K562 (cell line): Measurements from ENCODE around the gene CACNG8. TPM values are rescaled to one million over a fixed set of nuclear protein-coding genes. Genes with fewer than 3 reads are reported as not detected.

ENCODE experiments used
- ATAC-seq: fragments of 200-7000 bp; cut with Tn5 transposase; 3 replicates; pipeline ENCODE4 v1.9.1; 2020; ENCODE audit warnings: moderate library complexity
- BruUV-seq: library from RNA; stranded (reverse); fragments of 400-500 nt; replicated peaks from 2 replicates; lab custom pipeline; 2021; lab: Mats Ljungman, UMichigan
- CTCF ChIA-PET: fragments of 300-600 bp; formaldehyde crosslinking; extraction: SDS; loops from one replicate; lab custom pipeline; 2021; ENCODE audit warnings: low intra/inter-chr PET ratio; lab: Yijun Ruan, JAX
- POLR2A ChIA-PET: fragments of 300-600, 350-650 bp; sonication (Branson Sonifier 250); formaldehyde crosslinking; extraction: SDS; loops from one replicate; lab custom pipeline; 2021; ENCODE audit warnings: antibody characterized with exemption, inconsistent platforms; lab: Yijun Ruan, JAX
- DNase-seq, 4 experiments: peaks; one replicate each; pipeline versions ENCODE4 v3.0.0 to v3.0.0-alpha.2; 2011 to 2018; ENCODE audit warnings: low spot score in 3 of 4, mixed read lengths in 3 of 4; ENCODE audit errors: extremely low read depth in 1 of 4
- FAIRE-seq: peaks from 2 replicates; lab custom pipeline; 2011; peaks lifted over from hg19 to GRCh38; lab: Jason Lieb, UNC
- H2AFZ ChIP-seq: 2 replicates; pipeline ENCODE4 v1.6.0; 2011; ENCODE audit warnings: low read depth, low read length, control low read depth, inconsistent platforms
- H3K27ac ChIP-seq: fragments of 200-600 bp; 3 replicates; pipeline ENCODE4 v1.8.0; 2011; ENCODE audit warnings: low read depth, mild to moderate bottlenecking, control low read depth, inconsistent platforms, low read length, moderate library complexity, mixed read lengths; ENCODE audit errors: extremely low read depth
- H3K27me3 ChIP-seq, 2 experiments: fragments of 300-600 bp in 1 of 2; 2 replicates in 1 of 2; 3 replicates in 1 of 2; pipeline versions ENCODE4 v1.6.0 to v1.8.0; 2011; ENCODE audit warnings: inconsistent platforms in 2 of 2, low read length in 2 of 2, mild to moderate bottlenecking in 1 of 2, mixed read lengths in 1 of 2, moderate library complexity in 1 of 2; ENCODE audit not compliant: control insufficient read depth in 2 of 2, insufficient read depth in 2 of 2
- H3K36me3 ChIP-seq: fragments of 300-600 bp; 3 replicates; pipeline ENCODE4 v1.8.0; 2011; ENCODE audit warnings: mild to moderate bottlenecking, low read length, inconsistent platforms; ENCODE audit not compliant: control insufficient read depth, insufficient read depth
- H3K4me1 ChIP-seq, 2 experiments: fragments of 200-600 bp in 1 of 2; replicated peaks in 1 of 2; 2 replicates in 1 of 2; 3 replicates in 1 of 2; pipeline versions ENCODE4 v1.5.1 to v1.8.0; 2011; ENCODE audit warnings: inconsistent platforms in 2 of 2, low read length in 2 of 2, mild to moderate bottlenecking in 1 of 2, mixed read lengths in 1 of 2, moderate library complexity in 1 of 2; ENCODE audit not compliant: control insufficient read depth in 2 of 2, insufficient read depth in 2 of 2
- H3K4me2 ChIP-seq: 2 replicates; pipeline ENCODE4 v1.6.1; 2011; ENCODE audit warnings: low read length, control low read depth, inconsistent platforms, mixed read lengths; ENCODE audit not compliant: insufficient read depth
- H3K4me3 ChIP-seq: fragments of 200-600 bp; sonication (generic), shearing (Covaris generic); 2 replicates; pipeline ENCODE4 v1.5.1; 2016; ENCODE audit warnings: control low read depth, inconsistent platforms
- H3K79me2 ChIP-seq: fragments of 200-600 bp; 3 replicates; pipeline ENCODE4 v1.8.0; 2011; ENCODE audit warnings: low read length, inconsistent platforms; ENCODE audit not compliant: control insufficient read depth, insufficient read depth
- H3K9ac ChIP-seq, 2 experiments: 2 replicates each; pipeline versions ENCODE4 v1.6.0 to v1.6.1; 2011; ENCODE audit warnings: low read depth in 2 of 2, low read length in 2 of 2, control low read depth in 1 of 2, inconsistent platforms in 1 of 2, mild to moderate bottlenecking in 1 of 2, mixed read lengths in 1 of 2; ENCODE audit not compliant: insufficient read depth in 1 of 2
- H3K9me1 ChIP-seq: one replicate; pipeline ENCODE4 v1.6.0; 2011; ENCODE audit warnings: inconsistent platforms, mild to moderate bottlenecking, low read length, moderate library complexity; ENCODE audit not compliant: control insufficient read depth, insufficient read depth
- H3K9me3 ChIP-seq: replicated peaks from 2 replicates; pipeline ENCODE4 v1.5.1; 2011; ENCODE audit warnings: low read depth, low read length, inconsistent platforms; ENCODE audit not compliant: control insufficient read depth, insufficient read depth
- H4K20me1 ChIP-seq: replicated peaks from 2 replicates; pipeline ENCODE4 v1.6.1; 2011; ENCODE audit warnings: low read length, inconsistent platforms, mixed read lengths; ENCODE audit not compliant: control insufficient read depth, insufficient read depth
- ARID4B ChIP-seq: sonication (generic); formaldehyde crosslinking; IDR thresholded peaks from 2 replicates; pipeline ENCODE4 v1.8.0; 2022; ENCODE audit warnings: mild to moderate bottlenecking, missing genetic modification reagents
- BCLAF1 ChIP-seq, 2 experiments: fragments of 450-650 bp in 1 of 2; IDR thresholded peaks; 2 replicates each; pipeline ENCODE4 v1.6.1; 2011 to 2017; ENCODE audit warnings: low read depth in 2 of 2, antibody characterized with exemption in 1 of 2, borderline replicate concordance in 1 of 2, low read length in 1 of 2, mild to moderate bottlenecking in 1 of 2, mixed read lengths in 1 of 2; ENCODE audit not compliant: control insufficient read depth in 1 of 2
- CTBP1 ChIP-seq: fragments of 450-650 bp; IDR thresholded peaks from 2 replicates; pipeline ENCODE4 v1.6.1; 2016; ENCODE audit warnings: borderline replicate concordance
- HBP1 ChIP-seq: fragments of 450-650 bp; formaldehyde crosslinking; IDR thresholded peaks from 2 replicates; pipeline ENCODE4 v1.4.0; 2022; ENCODE audit warnings: missing genetic modification characterization
- HDAC6 ChIP-seq: IDR thresholded peaks from 2 replicates; pipeline ENCODE4 v1.6.1; 2012; ENCODE audit warnings: low read depth, mild to moderate bottlenecking, control low read depth, inconsistent platforms, low read length, moderate library complexity
- JUND ChIP-seq, 2 experiments: IDR thresholded peaks; 2 replicates in 1 of 2; 3 replicates in 1 of 2; pipeline ENCODE4 v1.6.1; 2011; ENCODE audit warnings: borderline replicate concordance in 2 of 2, low read depth in 2 of 2, low read length in 2 of 2, improper control_type of control experiment in 1 of 2, missing biosample characterization in 1 of 2, missing genetic modification characterization in 1 of 2, missing genetic modification reagents in 1 of 2
- MYBL2 ChIP-seq, 2 experiments: fragments of 450-650 bp in 1 of 2; sonication (generic) in 1 of 2; formaldehyde crosslinking in 1 of 2; IDR thresholded peaks; 2 replicates each; pipeline versions ENCODE4 v1.6.1 to v1.8.1; 2017 to 2022; ENCODE audit warnings: borderline replicate concordance in 1 of 2, inconsistent platforms in 1 of 2, low read depth in 1 of 2, mild to moderate bottlenecking in 1 of 2, missing genetic modification reagents in 1 of 2, moderate library complexity in 1 of 2
- PURB ChIP-seq: sonication (generic); formaldehyde crosslinking; IDR thresholded peaks from 2 replicates; pipeline ENCODE4 v1.9.0; 2021; ENCODE audit warnings: low read depth, mild to moderate bottlenecking, missing genetic modification reagents
- SMAD2 ChIP-seq: fragments of 150-350 bp; IDR thresholded peaks from 2 replicates; pipeline ENCODE4 v1.6.1; 2014; ENCODE audit warnings: low read depth, mild to moderate bottlenecking, low read length
- SNIP1 ChIP-seq: fragments of 450-650 bp; IDR thresholded peaks from 2 replicates; pipeline ENCODE4 v1.7.1; 2017; ENCODE audit warnings: low read depth, mild to moderate bottlenecking
- ZNF431 ChIP-seq: sonication (generic); formaldehyde crosslinking; IDR thresholded peaks from 2 replicates; pipeline ENCODE4 v1.8.0; 2022; ENCODE audit warnings: mild to moderate bottlenecking, missing genetic modification reagents
- ZZZ3 ChIP-seq: fragments of 450-650 bp; IDR thresholded peaks from 2 replicates; pipeline ENCODE4 v1.6.1; 2016; ENCODE audit warnings: antibody characterized with exemption, mild to moderate bottlenecking, moderate library complexity
- WGBS: fragments of 100-300 bp; shearing (Covaris generic); methylation state at CpG from one replicate; pipeline ENCODE4 v1.1.6; 2016; ENCODE audit warnings: low coverage, mixed read lengths; ENCODE audit not compliant: insufficient coverage; ENCODE audit errors: missing lambda C conversion rate; 5-methylcytosine and 5-hydroxymethylcytosine counted together
- in situ Hi-C: fragments of 300-500 bp; cut with MboI; formaldehyde crosslinking; loops from 4 replicates; pipeline ENCODE4 v1.15.0; 2018; ENCODE audit warnings: inconsistent platforms, mixed read lengths
- intact Hi-C: fragments of 100-400 bp; cut with micrococcal nuclease; formaldehyde crosslinking; loops from 2 replicates; pipeline ENCODE4 v1.14.2; 2022
- polyA plus RNA-seq, 8 experiments: library from polyadenylated mRNA; depleted of rRNA in 4 of 8; stranded (reverse) in 5 of 8; unstranded in 3 of 8; fragments of >200 nt; fragmentation: Nextera tagmentation in 2 of 8; fragmentation: Illumina TruSeq in 1 of 8; extraction: Ambion mirVana in 2 of 8; extraction: Trizol in 1 of 8; gene quantifications; 2 replicates each; pipeline versions ENCODE4 v1.2.1 to v1.2.3, GENCODE V29; 2011 to 2014; ENCODE audit warnings: inconsistent platforms in 1 of 8, missing spikeins in 1 of 8
- total RNA-seq, 7 experiments: library from RNA; depleted of rRNA in 6 of 7; stranded (reverse); fragments of >200 nt in 6 of 7; fragmentation: Illumina TruSeq in 2 of 7; extraction: Trizol in 2 of 7; gene quantifications; 2 replicates each; pipeline versions ENCODE4 v1.2.1 to v1.2.3, GENCODE V29; 2011 to 2021; ENCODE audit warnings: low replicate concordance in 1 of 7

Gene CACNG8
- total and polyA plus RNA-seq, 9 of the 15 experiments (the other 6 are each of a cell fraction or from before 2014, with no cell fraction given) = 0.02 to 0.05 TPM; not detected in 7

GRCh38 chr19:54009440-54009839, 46.7 kb downstream of the CACNG8 start:
- CTCF ChIA-PET = no interaction called here
- no peak for TF ChIP-seq ZNF431
- no peak for TF ChIP-seq JUND (IDR thresholded peaks at IDR 0.05; ENCODE audit: borderline replicate concordance, low read depth, low read length)
- no peak for TF ChIP-seq JUND (tag; IDR thresholded peaks at IDR 0.05; ENCODE audit: borderline replicate concordance, low read depth, low read length)
- no peak for TF ChIP-seq PURB
- no peak for TF ChIP-seq ZZZ3
- TF ChIP-seq SMAD2 = no peak
- TF ChIP-seq MYBL2 (IDR thresholded peaks at IDR 0.05; ENCODE audit: low read depth) = no peak
- TF ChIP-seq MYBL2 (CRISPR knock-in tag; IDR thresholded peaks at IDR 0.05; ENCODE audit: borderline replicate concordance) = no peak
- TF ChIP-seq SNIP1 = no peak
- no peak for TF ChIP-seq HDAC6
- TF ChIP-seq CTBP1 = no peak
- no peak for TF ChIP-seq HBP1 (CRISPR knock-in tag)
- TF ChIP-seq BCLAF1 (IDR thresholded peaks at IDR 0.05; ENCODE audit: borderline replicate concordance in 1 of 2, control insufficient read depth in 1 of 2, low read depth in 2 of 2, low read length in 1 of 2) = no peak
- no peak for TF ChIP-seq ARID4B (CRISPR knock-in tag)

More at GRCh38 chr19:54009440-54009839, 46.7 kb downstream of the CACNG8 start:
- WGBS = 3% methylated on average over 8 of the region's 8 CpGs
- Histone ChIP-seq H3K9me1 (no peaks in the 10 kb centered on the region), H3K4me3 (no peak overlapping the region), H3K79me2 (no peaks in the 10 kb centered on the region), H3K9me3 (no peaks in the 10 kb centered on the region), H3K4me1 (no peaks in the 10 kb centered on the region; a peak in 1 of 5 replicates), H3K9ac (no peak overlapping the region), H4K20me1 (no peaks in the 10 kb centered on the region), H3K27ac (no peak overlapping the region), H3K36me3 (no peaks in the 10 kb centered on the region), H3K27me3 (peaks cover 14 to 20% of the 10 kb centered on the region in 2 experiments), H2AFZ (no peak overlapping the region), H3K4me2 (no peak overlapping the region)
- DNase-seq (no peak), FAIRE-seq (no peak), ATAC-seq (no peak)
- intact Hi-C loops (no loop called here), in situ Hi-C loops (no loop called here)
- POLR2A ChIA-PET = no interaction called here
- no TSS peak for BruUV-seq
